NCI-H524 treated with DMSO at 0.1 percent for 48 hours (cell line): ENCODE results near the gene PTH.

Experiments
- DNase-seq: peaks from one replicate; lab custom pipeline; 2025; lab: John Stamatoyannopoulos, UW

The PTH gene

GRCh38 chr11:13448876-13449275, 46.9 kb downstream of the PTH start:
- DNase-seq = no peak

DNA sequence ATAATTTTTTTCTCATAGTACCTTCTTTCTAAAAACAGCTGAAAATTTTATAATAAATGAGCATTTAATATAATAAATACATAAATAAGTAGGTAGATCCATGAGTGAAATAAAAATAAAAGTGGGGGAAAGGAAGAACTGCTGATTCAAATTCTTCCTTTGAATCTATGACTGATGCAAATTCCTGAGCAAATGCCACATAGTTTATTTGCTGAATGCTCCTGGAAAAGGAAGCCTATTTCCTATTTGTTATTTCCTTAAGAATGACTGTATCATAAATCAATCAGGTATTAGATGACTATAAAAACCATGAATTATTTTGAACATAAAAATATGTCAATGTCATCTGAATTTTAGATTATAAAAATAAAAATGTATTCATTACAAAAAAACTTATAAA, 49.4 kb downstream of the PTH start:
- no peak for DNase-seq

GRCh38 chr11:13445588-13445987, 50.2 kb downstream of the PTH start:
- DNase-seq = no peak
